HepG2 (cell line): Measurements from ENCODE around the gene SNRPD3. TPM values are rescaled to one million over a fixed set of nuclear protein-coding genes. Genes with fewer than 3 reads are reported as not detected.

Source experiments
- ARID5B ChIP-seq: IDR thresholded peaks from 2 replicates; pipeline ENCODE4 v1.4.0; 2020; ENCODE audit warnings: mild to moderate bottlenecking, missing genetic modification reagents
- CC2D1A ChIP-seq: sonication (generic); formaldehyde crosslinking; IDR thresholded peaks from 2 replicates; pipeline ENCODE4 v1.8.1; 2023; ENCODE audit warnings: mild to moderate bottlenecking, missing genetic modification reagents
- DPF2 ChIP-seq: sonication (generic); formaldehyde crosslinking; IDR thresholded peaks from 2 replicates; pipeline ENCODE4 v1.4.0; 2020; ENCODE audit warnings: mild to moderate bottlenecking, low read depth, missing genetic modification reagents, borderline replicate concordance
- FOXA1 ChIP-seq, 2 experiments: fragments of 450-650 bp in 1 of 2; sonication (generic) in 1 of 2; formaldehyde crosslinking in 1 of 2; IDR thresholded peaks; 2 replicates each; pipeline versions ENCODE4 v1.4.0 to v1.6.1; 2016 to 2020; ENCODE audit warnings: missing genetic modification reagents in 1 of 2
- PHF21A ChIP-seq: sonication (generic); formaldehyde crosslinking; IDR thresholded peaks from 2 replicates; pipeline ENCODE4 v1.5.0; 2020; ENCODE audit warnings: mild to moderate bottlenecking, missing genetic modification reagents
- SMAD1 ChIP-seq: sonication (generic); formaldehyde crosslinking; IDR thresholded peaks from 2 replicates; pipeline ENCODE4 v1.4.0; 2020; ENCODE audit warnings: missing genetic modification reagents, low read depth, mild to moderate bottlenecking, borderline replicate concordance
- STAT6 ChIP-seq: sonication (generic); formaldehyde crosslinking; IDR thresholded peaks from 2 replicates; pipeline ENCODE4 v1.4.0; 2020; ENCODE audit warnings: missing genetic modification reagents, mild to moderate bottlenecking, borderline replicate concordance
- ZBTB37 ChIP-seq: sonication (generic); formaldehyde crosslinking; IDR thresholded peaks from 2 replicates; pipeline ENCODE4 v1.4.0; 2020; ENCODE audit warnings: mild to moderate bottlenecking, missing genetic modification reagents
- ZBTB44 ChIP-seq: sonication (generic); formaldehyde crosslinking; IDR thresholded peaks from 2 replicates; pipeline ENCODE4 v1.4.0; 2020; ENCODE audit warnings: missing genetic modification reagents
- ZNF18 ChIP-seq: sonication (generic); formaldehyde crosslinking; IDR thresholded peaks from 2 replicates; pipeline ENCODE4 v1.8.0; 2022; ENCODE audit warnings: mild to moderate bottlenecking, missing genetic modification reagents; ENCODE audit not compliant: insufficient replicate concordance
- ZNF263 ChIP-seq: sonication (generic); formaldehyde crosslinking; IDR thresholded peaks from 2 replicates; pipeline ENCODE4 v1.4.0; 2020; ENCODE audit warnings: missing genetic modification reagents
- ZNF468 ChIP-seq: sonication (generic); formaldehyde crosslinking; IDR thresholded peaks from 2 replicates; pipeline ENCODE4 v1.8.0; 2022; ENCODE audit warnings: mild to moderate bottlenecking, moderate library complexity, missing genetic modification reagents
- ZXDC ChIP-seq: sonication (generic); formaldehyde crosslinking; IDR thresholded peaks from 2 replicates; pipeline ENCODE4 v1.5.0; 2020; ENCODE audit warnings: mild to moderate bottlenecking, missing genetic modification reagents
- polyA plus RNA-seq, 8 experiments: library from polyadenylated mRNA; depleted of rRNA in 3 of 8; stranded (reverse) in 7 of 8; unstranded in 1 of 8; fragments of >200 nt; fragmentation: Illumina TruSeq in 4 of 8; extraction: Trizol in 4 of 8; gene quantifications; 2 replicates each; pipeline versions ENCODE4 v1.2.1 to v1.2.3, GENCODE V29; 2011 to 2016; ENCODE audit warnings: low read depth in 4 of 8, missing spikeins in 1 of 8, mixed read lengths in 1 of 8; ENCODE audit not compliant: insufficient read depth in 1 of 8
- total RNA-seq, 5 experiments: library from RNA; depleted of rRNA; stranded (reverse); fragments of >200 nt; fragmentation: Illumina TruSeq; extraction: Trizol; gene quantifications; 2 replicates each; pipeline ENCODE4 v1.2.3, GENCODE V29; 2016; ENCODE audit warnings: low read depth in 1 of 5

Gene SNRPD3
- total and polyA plus RNA-seq, 2 of the 13 experiments (the other 11 are each of a cell fraction or from before 2014, with no cell fraction given): 110 to 209 TPM

GRCh38 chr22:24588757-24589481 lies 33.1 kb downstream of the SNRPD3 start (continued):
- TF ChIP-seq ZBTB44: no peak
- TF ChIP-seq PHF21A (CRISPR knock-in tag): no peak
- 0 out of 2 replicates have a peak, but pooled peaks have one; percentile 38 for TF ChIP-seq ZNF263
- no peak for TF ChIP-seq ZNF468 (CRISPR knock-in tag)
- no peak for TF ChIP-seq DPF2 (CRISPR knock-in tag)
- no peak for TF ChIP-seq ARID5B (CRISPR knock-in tag)
- no peak for TF ChIP-seq ZXDC
- TF ChIP-seq CC2D1A (CRISPR knock-in tag): no peak
- no peak for TF ChIP-seq SMAD1 (CRISPR knock-in tag)
- no peak for TF ChIP-seq FOXA1 (IDR thresholded peaks at IDR 0.05)
- no peak for TF ChIP-seq FOXA1 (CRISPR knock-in tag; IDR thresholded peaks at IDR 0.05)
- TF ChIP-seq STAT6 (CRISPR knock-in tag): no peak
- TF ChIP-seq ZBTB37: no peak
- TF ChIP-seq ZNF18: no peak
